Skeletal muscle tissue (tissue), 4 donors: ENCODE data around the gene RUBCNL. TPM values are rescaled to one million over a fixed set of nuclear protein-coding genes. Genes with fewer than 3 reads are reported as not detected.

Experiments
- H3K27ac ChIP-seq: one replicate; pipeline ENCODE4 v1.7.0; 2013; ENCODE audit warnings: mild to moderate bottlenecking, low read depth, low read length, inconsistent platforms
- H3K27me3 ChIP-seq, 3 donors: one replicate each; pipeline ENCODE4 v1.7.0; 2013; ENCODE audit warnings: low read length in 3 of 3; ENCODE audit not compliant: control insufficient read depth in 3 of 3, insufficient read depth in 3 of 3
- H3K36me3 ChIP-seq, 3 donors: one replicate each; pipeline ENCODE4 v1.7.0; 2013; ENCODE audit warnings: low read length in 3 of 3; ENCODE audit not compliant: control insufficient read depth in 3 of 3, insufficient read depth in 3 of 3
- H3K4me1 ChIP-seq, 3 donors: one replicate each; pipeline ENCODE4 v1.7.0; 2013; ENCODE audit warnings: low read length in 3 of 3, mild to moderate bottlenecking in 3 of 3; ENCODE audit not compliant: control insufficient read depth in 3 of 3, insufficient read depth in 3 of 3
- H3K4me3 ChIP-seq, 3 donors: one replicate each; pipeline ENCODE4 v1.7.0; 2013; ENCODE audit warnings: low read length in 3 of 3
- H3K9ac ChIP-seq, 3 donors: one replicate each; pipeline ENCODE4 v1.7.0; 2013; ENCODE audit warnings: low read length in 3 of 3, mild to moderate bottlenecking in 3 of 3, moderate library complexity in 2 of 3, low read depth in 1 of 3
- H3K9me3 ChIP-seq, 3 donors: one replicate each; pipeline ENCODE4 v1.7.0; 2013; ENCODE audit warnings: low read length in 3 of 3; ENCODE audit not compliant: control insufficient read depth in 3 of 3
- total RNA-seq: library from RNA; depleted of rRNA; stranded (reverse); fragments of >200 nt; gene quantifications from one replicate; pipeline ENCODE4 v1.2.3, GENCODE V29; 2014
- donor health status: Osteomylitis.

The RUBCNL gene
- total RNA-seq, 1 donor from 2014 or later: 3.7 TPM

DNA sequence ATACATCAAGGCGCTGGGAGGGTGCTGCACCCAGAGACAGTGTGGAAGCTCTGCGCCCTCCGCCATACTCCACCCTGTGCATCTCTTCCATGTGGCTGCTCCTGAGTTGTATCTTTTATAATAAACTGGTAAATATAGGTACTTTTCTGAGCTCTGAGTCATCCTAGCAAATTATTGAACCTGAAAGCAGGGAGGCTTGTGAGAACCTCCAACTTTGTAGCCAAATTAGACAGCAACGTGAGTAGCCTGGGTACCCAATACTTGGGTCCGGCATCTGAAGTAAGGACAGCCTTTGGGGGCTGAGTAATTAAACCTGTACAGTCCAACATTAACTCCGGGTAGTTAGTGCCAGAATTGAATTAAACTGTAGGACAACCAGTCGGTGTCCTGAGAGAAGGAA is 57.4 kb downstream of the RUBCNL start:
- H3K9me3 ChIP-seq: no peaks in the 10 kb centered on the region
- H3K27me3 ChIP-seq: no peaks in the 10 kb centered on the region

DNA sequence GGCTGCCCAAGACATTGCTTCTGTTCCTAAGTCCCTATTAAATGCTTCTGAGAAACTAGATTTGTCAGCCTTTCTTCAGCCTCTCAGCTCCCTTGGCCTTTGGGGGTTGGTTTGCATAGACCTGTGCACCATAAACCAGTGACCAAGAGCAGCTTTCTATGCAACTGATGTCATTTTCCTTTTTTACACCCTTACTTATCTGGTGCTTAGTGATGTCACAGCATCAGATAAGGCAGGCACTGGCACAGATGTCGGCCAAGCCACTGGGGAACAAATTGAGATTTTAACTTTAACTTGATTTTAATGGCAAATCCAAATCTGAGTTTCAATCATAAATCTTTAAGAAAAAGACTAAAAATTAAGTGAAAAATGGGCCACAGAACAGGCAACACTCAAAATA is 59.8 kb downstream of the RUBCNL start:
- no peak overlapping the region for H3K27ac ChIP-seq
- H3K9ac ChIP-seq: no peak overlapping the region
- no peaks in the 10 kb centered on the region for H3K27me3 ChIP-seq
- no peaks in the 10 kb centered on the region for H3K9me3 ChIP-seq
- H3K36me3 ChIP-seq: no peaks in the 10 kb centered on the region
- H3K4me3 ChIP-seq: no peak overlapping the region
- no peaks in the 10 kb centered on the region for H3K4me1 ChIP-seq

More for the DNA sequence above, 57.4 kb downstream of the RUBCNL start:
- Histone ChIP-seq H3K27ac (no peak overlapping the region), H3K9ac (no peak overlapping the region), H3K36me3 (no peaks in the 10 kb centered on the region), H3K4me3 (no peak overlapping the region), H3K4me1 (no peaks in the 10 kb centered on the region)

DNA sequence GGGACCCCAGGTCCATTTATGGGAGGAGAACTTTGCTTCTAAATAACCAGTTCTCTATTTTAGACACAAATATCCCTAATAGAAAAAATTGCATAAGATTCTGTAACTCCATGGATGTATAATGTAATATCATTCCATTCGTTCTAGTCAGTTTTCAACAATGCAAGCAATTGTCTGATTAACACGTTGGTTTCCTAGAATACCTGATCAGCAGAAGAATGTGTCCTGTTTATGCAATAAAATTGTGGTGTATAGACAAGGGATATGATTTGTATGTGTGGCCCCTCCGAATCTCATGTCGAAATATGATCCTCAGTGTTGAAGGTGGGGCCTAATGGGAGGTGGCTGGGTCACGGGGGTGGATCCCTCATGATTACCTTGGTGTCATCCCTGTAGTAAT is 62.1 kb downstream of the RUBCNL start:
- no peak overlapping the region for H3K9ac ChIP-seq
- no peak overlapping the region for H3K4me3 ChIP-seq
- H3K27ac ChIP-seq: no peak overlapping the region
- no peaks in the 10 kb centered on the region for H3K9me3 ChIP-seq
- no peaks in the 10 kb centered on the region for H3K4me1 ChIP-seq
- no peaks in the 10 kb centered on the region for H3K27me3 ChIP-seq
- H3K36me3 ChIP-seq: no peaks in the 10 kb centered on the region

DNA sequence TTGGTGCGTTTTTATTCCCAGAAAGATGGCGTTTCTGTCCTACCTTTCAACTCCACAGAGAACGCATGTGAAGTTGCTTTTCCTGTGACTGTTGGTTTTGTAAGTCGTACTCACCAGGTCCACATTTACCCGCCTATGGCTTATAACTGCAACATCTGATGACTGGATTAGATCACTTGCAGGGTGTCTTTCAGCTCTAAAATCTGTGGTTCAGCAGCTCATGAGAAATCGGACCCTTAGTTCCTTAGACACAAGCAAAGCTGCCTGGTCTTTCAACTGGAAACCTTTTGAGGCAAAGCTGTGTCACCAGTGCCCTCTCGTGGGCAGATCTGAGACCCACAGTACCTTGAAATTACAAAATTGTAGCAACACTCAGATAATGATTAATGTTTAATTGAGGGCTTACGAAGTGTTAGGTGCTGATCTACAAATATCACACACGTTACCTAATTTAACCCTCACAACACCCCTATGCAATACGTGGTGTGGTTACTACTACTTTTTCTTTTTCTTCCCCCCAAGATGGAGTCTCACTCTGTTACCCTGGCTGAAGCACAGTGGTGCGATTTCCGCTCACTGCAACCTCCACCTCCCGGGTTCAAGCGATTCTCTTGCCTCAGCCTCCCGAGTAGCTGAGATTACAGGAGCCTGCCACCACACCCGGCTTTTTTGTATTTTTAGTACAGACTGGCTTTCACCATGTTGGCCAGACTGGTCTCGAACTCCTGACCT is 65.4 kb downstream of the RUBCNL start:
- Histone ChIP-seq H3K4me3 (no peak overlapping the region), H3K36me3 (no peaks in the 10 kb centered on the region), H3K4me1 (no peaks in the 10 kb centered on the region), H3K27me3 (no peaks in the 10 kb centered on the region), H3K9ac (peak overlapping the region in 1 of 3 donors; percentile 27), H3K27ac (no peak overlapping the region), H3K9me3 (no peaks in the 10 kb centered on the region)

DNA sequence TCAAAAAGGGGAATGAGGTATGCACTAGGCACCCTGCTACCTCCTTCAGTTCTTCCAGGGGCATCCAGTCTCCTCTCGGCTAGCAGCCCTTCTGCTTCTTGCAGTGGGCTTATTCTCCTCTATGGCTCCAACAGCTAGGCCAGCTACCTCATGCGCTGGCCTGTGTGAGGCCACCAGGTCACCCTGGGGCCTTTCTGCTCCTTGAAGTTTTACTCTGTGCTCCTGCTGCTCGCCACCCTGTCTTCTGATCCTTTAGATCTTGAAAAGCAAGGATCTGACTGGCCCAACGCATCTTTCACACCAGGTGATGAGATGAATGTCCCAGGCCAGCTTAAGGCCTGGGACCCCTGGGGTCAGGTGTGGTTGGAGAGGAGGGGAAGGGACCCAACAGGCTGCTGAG is 66.2 kb downstream of the RUBCNL start:
- H3K9me3 ChIP-seq: no peaks in the 10 kb centered on the region
- H3K27ac ChIP-seq: no peak overlapping the region
- H3K27me3 ChIP-seq: no peaks in the 10 kb centered on the region
- no peaks in the 10 kb centered on the region for H3K36me3 ChIP-seq
- no peaks in the 10 kb centered on the region for H3K4me1 ChIP-seq
- no peak overlapping the region for H3K4me3 ChIP-seq
- no peak overlapping the region for H3K9ac ChIP-seq

DNA sequence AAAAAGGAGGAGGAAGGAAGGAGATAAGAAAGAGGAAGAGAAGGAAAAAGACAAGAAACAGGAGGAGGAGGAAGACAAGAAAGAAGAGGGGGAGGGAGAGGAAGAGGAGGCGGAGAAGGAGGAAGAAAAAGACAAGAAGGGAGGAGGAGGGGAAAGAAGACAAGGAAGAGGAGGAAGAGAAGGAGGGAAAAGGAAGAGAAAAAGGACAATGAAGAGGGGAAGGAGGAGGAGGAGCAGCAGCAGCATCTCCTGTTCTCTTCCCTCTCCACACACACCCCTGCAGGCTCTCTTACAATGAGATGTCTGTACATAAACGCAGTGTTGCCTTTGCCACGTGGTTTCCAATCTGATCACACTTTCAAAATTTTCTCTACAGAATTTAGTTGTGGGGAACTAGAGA is 66.6 kb downstream of the RUBCNL start:
- no peaks in the 10 kb centered on the region for H3K36me3 ChIP-seq
- H3K27ac ChIP-seq: no peak overlapping the region
- H3K27me3 ChIP-seq: no peaks in the 10 kb centered on the region
- no peaks in the 10 kb centered on the region for H3K9me3 ChIP-seq
- H3K9ac ChIP-seq: no peak overlapping the region
- no peaks in the 10 kb centered on the region for H3K4me1 ChIP-seq
- no peak overlapping the region for H3K4me3 ChIP-seq

DNA sequence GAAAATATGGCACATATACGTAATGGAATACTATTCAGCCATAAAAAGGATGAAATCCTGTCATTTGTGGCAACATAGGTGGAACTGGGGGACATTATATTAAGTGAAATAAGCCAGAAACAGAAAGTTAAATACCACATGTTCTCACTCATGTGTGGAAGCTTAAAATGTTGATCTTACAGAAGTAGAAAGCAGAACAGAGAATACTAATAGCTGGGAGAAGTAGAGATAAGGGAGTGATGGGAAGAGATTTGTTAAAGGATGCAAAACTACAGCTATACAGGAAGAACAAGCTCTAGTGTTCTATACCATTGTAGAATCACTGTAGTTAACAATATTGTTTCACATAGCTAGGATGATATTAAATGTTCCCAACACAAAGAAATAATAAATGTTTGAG is 68.1 kb downstream of the RUBCNL start:
- Histone ChIP-seq H3K36me3 (no peaks in the 10 kb centered on the region), H3K4me3 (no peak overlapping the region), H3K9me3 (no peaks in the 10 kb centered on the region), H3K9ac (no peak overlapping the region), H3K27ac (no peak overlapping the region), H3K4me1 (no peaks in the 10 kb centered on the region), H3K27me3 (no peaks in the 10 kb centered on the region)

DNA sequence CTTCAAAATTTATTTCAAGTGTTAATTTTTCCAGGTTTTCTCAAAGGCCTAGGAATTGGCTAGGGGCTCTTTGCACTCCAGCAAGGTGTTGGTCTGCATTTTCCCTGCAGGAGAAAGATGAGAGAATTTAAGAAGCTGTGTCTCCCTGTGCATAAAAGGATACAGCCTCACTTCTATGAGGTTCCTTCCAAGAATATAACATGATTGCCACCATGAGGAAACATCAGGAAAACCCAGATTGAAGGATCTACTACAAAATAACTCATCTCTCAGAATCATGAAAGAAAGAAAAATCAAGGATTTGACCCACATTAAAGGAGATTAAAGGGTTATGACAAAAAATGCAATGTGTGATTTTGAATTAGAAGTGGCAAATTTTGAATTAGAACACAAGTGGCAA is 69.9 kb downstream of the RUBCNL start:
- H3K9me3 ChIP-seq: no peaks in the 10 kb centered on the region
- no peaks in the 10 kb centered on the region for H3K4me1 ChIP-seq
- no peaks in the 10 kb centered on the region for H3K27me3 ChIP-seq
- no peak overlapping the region for H3K4me3 ChIP-seq
- no peak overlapping the region for H3K27ac ChIP-seq
- H3K36me3 ChIP-seq: no peaks in the 10 kb centered on the region
- no peak overlapping the region for H3K9ac ChIP-seq

DNA sequence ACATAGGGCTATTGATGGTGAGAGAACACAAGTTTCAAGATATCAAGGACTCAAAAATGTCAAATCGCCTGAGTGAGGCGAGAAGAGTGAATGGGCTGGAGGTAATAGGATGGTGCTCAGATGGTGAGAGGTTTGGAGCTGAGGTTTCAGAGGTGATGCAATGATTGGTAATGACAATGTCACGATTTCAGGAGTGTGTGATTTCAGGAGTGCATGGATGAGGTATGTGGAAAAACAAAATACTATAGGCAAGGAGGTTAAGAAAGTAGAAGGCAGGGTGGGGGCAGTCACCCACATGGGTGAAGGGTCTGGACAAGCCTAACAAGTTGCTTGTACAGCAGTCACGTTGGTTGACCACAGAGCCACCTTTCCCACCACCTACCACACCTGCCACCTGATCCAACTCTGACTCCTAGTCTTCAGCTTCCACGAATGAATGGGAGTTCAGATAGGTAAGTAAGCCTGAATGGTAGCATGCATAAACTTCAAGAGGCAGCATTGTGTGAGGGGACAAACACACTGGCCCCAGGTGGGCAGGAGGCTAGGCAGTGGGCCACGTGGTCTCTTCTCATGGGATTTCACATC is 71.5 kb downstream of the RUBCNL start:
- H3K27ac ChIP-seq: no peak overlapping the region

DNA sequence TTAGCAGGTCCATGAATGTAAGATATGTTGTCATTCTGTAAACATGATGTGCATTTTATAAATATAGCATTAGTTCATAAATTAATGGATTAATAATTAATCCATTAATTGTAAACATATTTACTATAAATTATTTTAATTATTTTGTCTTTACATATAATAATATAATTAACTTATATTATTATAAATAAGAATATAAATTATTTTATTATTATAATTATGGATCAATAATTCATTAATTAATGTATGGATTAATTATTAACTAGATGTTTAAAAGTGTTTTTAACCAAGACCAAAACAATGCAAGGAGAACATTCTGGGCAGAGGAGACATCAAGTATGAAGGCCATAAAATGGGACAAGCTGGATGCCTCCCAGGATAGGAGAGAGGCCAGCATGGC is 72.0 kb downstream of the RUBCNL start:
- no peaks in the 10 kb centered on the region for H3K36me3 ChIP-seq
- no peak overlapping the region for H3K9ac ChIP-seq
- H3K4me1 ChIP-seq: no peaks in the 10 kb centered on the region
- H3K27me3 ChIP-seq: no peaks in the 10 kb centered on the region
- no peaks in the 10 kb centered on the region for H3K9me3 ChIP-seq
- no peak overlapping the region for H3K4me3 ChIP-seq
- H3K27ac ChIP-seq: no peak overlapping the region

More for the DNA sequence above, 71.5 kb downstream of the RUBCNL start:
- no peaks in the 10 kb centered on the region for H3K36me3 ChIP-seq
- no peak overlapping the region for H3K4me3 ChIP-seq
- no peaks in the 10 kb centered on the region for H3K4me1 ChIP-seq
- no peaks in the 10 kb centered on the region for H3K27me3 ChIP-seq
- H3K9me3 ChIP-seq: no peaks in the 10 kb centered on the region
- no peak overlapping the region for H3K9ac ChIP-seq
